ENCODE measurements around the gene ZNF665.
"Not testable (repeated sequence)": the region's sequence is repeated elsewhere in the genome, so short reads cannot be mapped to it uniquely, and the experiment has no call there.

The ZNF665 gene

GRCh38 chr19:53192771-53193534 lies at the start of gene ZNF665:
ZNF665 (minus strand) TSS chr19:53193358; CDS start chr19:53182898, 10,460 bp downstream.
- peak; percentile 54 to 73 for DNase-seq (ENCODE audit: low read depth in 2 of 2)

DNA sequence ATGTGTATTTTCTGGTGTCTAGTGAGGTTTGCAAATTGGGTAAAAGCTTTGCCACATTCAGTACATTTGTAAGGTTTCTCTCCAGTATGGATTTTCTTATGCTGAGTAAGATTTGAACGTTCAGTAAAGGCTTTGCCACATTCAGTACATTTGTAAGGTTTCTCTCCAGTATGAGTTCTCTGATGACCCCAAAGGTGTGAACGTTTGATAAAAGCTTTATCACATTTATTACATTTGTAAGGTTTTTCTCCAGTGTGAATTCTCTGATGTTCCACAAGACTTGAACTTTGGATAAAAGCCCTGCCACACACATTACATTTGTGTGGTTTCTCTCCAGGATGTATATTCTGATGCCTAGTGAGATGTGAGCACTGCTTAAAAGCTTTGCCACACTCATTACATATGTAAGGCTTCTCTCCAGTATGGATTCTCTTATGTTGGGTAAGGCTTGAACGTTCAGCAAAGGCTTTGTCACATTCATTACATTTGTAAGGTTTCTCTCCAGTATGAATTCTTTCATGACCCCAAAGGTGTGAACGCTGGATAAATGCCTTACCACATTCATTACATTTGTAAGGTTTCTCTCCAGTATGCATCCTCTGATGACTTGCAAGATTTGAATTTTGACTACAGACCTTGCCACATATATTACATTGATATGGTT lies 44.1 kb upstream of the ZNF665 start:
- DNase-seq (ENCODE audit: low read depth in 2 of 2) = no peak

- no peak for DNase-seq (ENCODE audit: low read depth in 2 of 2)
These were observed 31.4 kb upstream of the ZNF665 start for GRCh38 chr19:53224606-53225005.

GRCh38 chr19:53222716-53223115 lies 29.6 kb upstream of the ZNF665 start:
- DNase-seq (ENCODE audit: low read depth in 2 of 2) = not testable (repeated sequence)

GRCh38 chr19:53212703-53213320 lies 19.7 kb upstream of the ZNF665 start:
- DNase-seq (ENCODE audit: low read depth in 2 of 2) = no peak

DNA sequence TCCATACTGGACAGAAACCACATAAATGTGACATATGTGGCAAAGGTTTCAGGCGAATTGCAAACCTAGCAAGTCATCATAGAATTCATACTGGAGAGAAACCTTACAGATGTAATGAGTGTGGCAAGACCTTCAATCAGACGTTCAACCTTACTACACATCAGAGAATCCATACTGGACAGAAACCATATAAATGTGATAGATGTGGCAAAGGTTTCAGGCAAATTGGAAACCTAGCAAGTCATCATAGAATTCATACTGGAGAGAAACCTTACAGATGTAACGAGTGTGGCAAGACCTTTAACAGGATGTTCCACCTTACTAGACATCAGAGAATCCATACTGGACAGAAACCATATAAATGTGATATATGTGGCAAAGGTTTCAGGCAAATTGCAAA lies 18.4 kb upstream of the ZNF665 start:
- DNase-seq (ENCODE audit: low read depth in 2 of 2) = not testable (repeated sequence)

GRCh38 chr19:53196777-53197396 lies 3.7 kb upstream of the ZNF665 start:
- DNase-seq (ENCODE audit: low read depth in 2 of 2) = peak; percentile 91 to 97

- DNase-seq (ENCODE audit: low read depth in 2 of 2) = peak; percentile 39 to 54
These were observed 2.2 kb upstream of the ZNF665 start for GRCh38 chr19:53195265-53195903.

- DNase-seq (ENCODE audit: low read depth in 2 of 2) = no peak
These were observed 521 bp upstream of the ZNF665 start for GRCh38 chr19:53193535-53194222.

- DNase-seq (ENCODE audit: low read depth in 2 of 2) = no peak
These were observed 2.9 kb downstream of the ZNF665 start for GRCh38 chr19:53190253-53190652.

DNA sequence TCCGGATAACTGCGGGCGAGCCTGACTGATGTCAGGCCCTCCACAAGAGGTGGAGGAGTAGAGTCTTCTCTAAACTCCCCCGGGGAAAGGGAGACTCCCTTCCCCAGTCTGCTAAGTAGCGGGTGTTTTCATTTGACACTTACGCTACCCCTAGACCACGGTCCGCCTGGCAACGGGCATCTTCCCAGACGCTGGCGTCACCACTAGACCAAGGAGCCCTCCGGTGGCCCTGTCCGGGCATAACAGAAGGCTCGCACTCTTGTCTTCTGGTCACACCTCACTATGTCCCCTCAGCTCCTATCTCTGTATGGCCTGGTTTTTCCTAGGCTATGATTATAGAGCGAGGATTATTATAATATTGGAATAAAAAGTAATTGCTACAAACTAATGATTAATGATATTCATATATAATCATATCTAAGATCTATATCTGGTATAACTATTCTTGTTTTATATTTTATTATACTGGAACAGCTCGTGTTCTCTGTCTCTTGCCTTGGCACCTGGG lies 3.4 kb downstream of the ZNF665 start:
- DNase-seq (ENCODE audit: low read depth in 2 of 2) = not testable (repeated sequence)

- DNase-seq (ENCODE audit: low read depth in 2 of 2) = not testable (repeated sequence)
These were observed 7.8 kb downstream of the ZNF665 start for GRCh38 chr19:53185155-53185882.

GRCh38 chr19:53183146-53183764 lies 9.9 kb downstream of the ZNF665 start:
- no peak for DNase-seq (ENCODE audit: low read depth in 2 of 2)

GRCh38 chr19:53182202-53182601 lies 11.0 kb downstream of the ZNF665 start:
- no peak for DNase-seq (ENCODE audit: low read depth in 2 of 2)

DNA sequence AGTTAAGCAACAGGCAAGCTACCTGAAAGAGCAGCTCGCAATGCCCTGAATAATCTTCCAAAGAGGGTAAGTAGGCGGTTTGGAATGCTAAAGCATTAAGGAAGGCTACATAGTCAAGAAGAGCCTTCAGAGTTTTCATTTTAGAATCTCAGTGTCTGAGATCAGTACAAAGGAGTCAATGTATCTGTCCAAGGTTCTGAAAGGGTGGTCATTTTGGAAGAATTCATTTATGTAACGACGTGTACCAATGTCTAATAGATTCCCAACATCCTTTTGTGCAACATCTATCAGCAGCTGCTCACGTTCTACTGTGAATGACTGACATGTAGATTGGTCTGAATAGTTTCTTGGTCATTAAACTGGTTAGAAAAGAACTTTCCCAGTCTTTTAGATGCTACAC lies 15.2 kb downstream of the ZNF665 start:
- no peak for DNase-seq (ENCODE audit: low read depth in 2 of 2)

DNA sequence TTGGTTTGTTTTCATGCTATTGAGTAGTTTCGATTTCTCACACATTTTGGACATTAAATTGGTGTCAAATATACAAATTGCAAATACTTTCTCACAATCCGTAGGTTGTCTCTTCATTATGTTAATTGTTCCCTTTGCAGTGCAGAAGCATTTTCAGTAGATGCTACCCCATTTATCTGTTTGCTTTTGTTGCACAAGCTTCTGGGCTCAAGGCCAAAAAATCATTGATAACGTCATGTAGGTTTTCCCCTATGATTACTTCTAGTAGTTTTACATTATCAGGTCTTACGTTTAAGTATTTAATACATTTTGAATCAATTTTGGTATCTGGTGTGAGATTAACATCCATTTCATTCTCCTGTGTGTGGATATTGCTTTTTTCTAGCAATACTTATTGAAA lies 20.3 kb downstream of the ZNF665 start:
- DNase-seq (ENCODE audit: low read depth in 2 of 2) = no peak

- DNase-seq (ENCODE audit: low read depth in 2 of 2) = no peak
These were observed 27.5 kb downstream of the ZNF665 start for GRCh38 chr19:53165691-53166091.

GRCh38 chr19:53161123-53161522 lies 32.0 kb downstream of the ZNF665 start:
- no peak for DNase-seq (ENCODE audit: low read depth in 2 of 2)

DNA sequence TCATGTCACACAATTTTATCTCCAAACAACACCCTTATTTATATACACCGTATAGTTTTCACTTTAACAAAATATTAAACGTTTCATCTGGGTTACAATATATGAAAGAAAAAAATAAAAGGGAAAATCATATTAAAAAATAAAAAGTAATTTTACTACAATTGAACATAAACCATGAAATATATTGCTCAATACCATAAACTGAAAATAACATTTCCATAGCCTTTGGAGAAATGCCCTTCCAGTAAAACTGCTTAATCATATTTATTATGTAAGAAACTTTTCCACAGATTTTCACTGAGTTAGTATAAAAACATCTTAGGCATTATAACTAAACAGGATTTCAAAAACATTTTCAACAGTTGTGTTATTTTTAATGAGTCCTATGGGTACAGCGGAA lies 32.8 kb downstream of the ZNF665 start:
- no peak for DNase-seq (ENCODE audit: low read depth in 2 of 2)

DNA sequence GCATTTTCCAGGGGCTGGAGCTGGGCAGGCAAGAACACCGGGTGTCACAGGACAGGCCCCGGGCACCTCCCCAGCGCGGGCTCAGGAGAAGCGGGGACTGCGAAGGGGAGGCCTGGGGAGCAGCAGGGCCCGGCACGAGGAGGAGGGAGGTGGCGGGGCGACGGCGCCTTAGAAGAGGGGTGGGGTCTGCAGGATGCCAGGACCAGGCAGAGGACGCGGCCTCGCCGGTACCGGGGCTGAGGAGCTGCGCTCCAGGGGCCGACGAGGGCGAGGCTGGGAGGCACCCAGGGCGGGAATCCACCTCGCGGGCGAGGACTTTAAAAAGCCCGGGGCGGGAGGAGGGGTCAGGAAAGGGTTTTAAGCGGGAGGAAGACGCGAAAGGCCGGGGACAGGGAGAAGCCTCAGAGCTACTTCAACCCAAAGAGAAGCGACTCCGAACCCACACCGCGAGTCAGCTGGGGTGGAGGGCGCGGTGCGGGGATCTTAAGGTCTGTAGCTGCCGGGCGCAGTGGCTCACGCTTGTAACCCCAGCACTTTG lies 35.0 kb downstream of the ZNF665 start:
- DNase-seq (ENCODE audit: low read depth in 2 of 2) = peak in 1 of 2 donors; percentile 6

Measured in activated CD8-positive, alpha-beta memory T cell treated with anti-CD3 and anti-CD28 coated beads for 4 hours (primary cell).